Osteoblast (primary cell): ENCODE data around the gene HMG20B. TPM values are rescaled to one million over a fixed set of nuclear protein-coding genes. Genes with fewer than 3 reads are reported as not detected.

Experiments used
- DNase-seq: peaks from one replicate; pipeline ENCODE4 v3.0.0; 2011; ENCODE audit warnings: low spot score, mixed read lengths; ENCODE audit not compliant: insufficient read length; ENCODE audit errors: missing footprints
- H2AFZ ChIP-seq: 2 replicates; pipeline ENCODE4 v1.6.0; 2011; ENCODE audit warnings: mild to moderate bottlenecking, low read length
- H3K27ac ChIP-seq: 2 replicates; pipeline ENCODE4 v1.5.1; 2011; ENCODE audit warnings: mild to moderate bottlenecking, low read depth, low read length, moderate library complexity
- H3K27me3 ChIP-seq: 2 replicates; pipeline ENCODE4 v1.6.0; 2012; ENCODE audit warnings: mild to moderate bottlenecking, control low read depth, inconsistent platforms, low read length, moderate library complexity; ENCODE audit not compliant: insufficient read depth
- H3K36me3 ChIP-seq: 2 replicates; pipeline ENCODE4 v1.5.1; 2011; ENCODE audit warnings: mild to moderate bottlenecking, low read length, control low read depth, moderate library complexity; ENCODE audit not compliant: insufficient read depth
- H3K4me1 ChIP-seq: 2 replicates; pipeline ENCODE4 v1.5.1; 2011; ENCODE audit warnings: mild to moderate bottlenecking, low read length, control low read depth, moderate library complexity; ENCODE audit not compliant: insufficient read depth
- H3K4me2 ChIP-seq: 2 replicates; pipeline ENCODE4 v1.6.0; 2011; ENCODE audit warnings: mild to moderate bottlenecking, low read length; ENCODE audit not compliant: insufficient read depth
- H3K4me3 ChIP-seq: fragments of 200-600 bp; sonication (generic); 3 replicates; pipeline ENCODE4 v1.5.1; 2012; ENCODE audit warnings: mild to moderate bottlenecking, low read length, inconsistent platforms; ENCODE audit not compliant: insufficient read depth
- H3K79me2 ChIP-seq: 2 replicates; pipeline ENCODE4 v1.6.0; 2012; ENCODE audit warnings: mild to moderate bottlenecking, low read length, control low read depth, inconsistent platforms; ENCODE audit not compliant: insufficient read depth
- H3K9me3 ChIP-seq: 2 replicates; pipeline ENCODE4 v1.5.1; 2011; ENCODE audit warnings: low read depth, low read length, control low read depth
- H4K20me1 ChIP-seq: 2 replicates; pipeline ENCODE4 v1.6.0; 2012; ENCODE audit warnings: mild to moderate bottlenecking, low read length, control low read depth; ENCODE audit not compliant: insufficient read depth
- CTCF ChIP-seq: IDR thresholded peaks from 2 replicates; pipeline ENCODE4 v1.5.1; 2011; ENCODE audit warnings: mild to moderate bottlenecking, low read depth, low read length, moderate library complexity; ENCODE audit errors: extremely low read depth
- total RNA-seq: library from RNA; depleted of rRNA; stranded (reverse); fragments of >200 nt; gene quantifications from 2 replicates; pipeline ENCODE4 v1.2.3, GENCODE V29; 2012

Gene HMG20B
- total RNA-seq, 1 donor = 65.9 TPM

GRCh38 chr19:3612901-3613741, 40.4 kb downstream of the HMG20B start:
- no peak for DNase-seq
- H3K9me3 ChIP-seq = no peaks in the 10 kb centered on the region
- no peaks in the 10 kb centered on the region for H3K4me1 ChIP-seq
- no peak overlapping the region for H2AFZ ChIP-seq
- no peak overlapping the region for H3K27ac ChIP-seq
- H3K27me3 ChIP-seq = no peaks in the 10 kb centered on the region
- no peak overlapping the region for H3K4me2 ChIP-seq
- no peak overlapping the region for H3K4me3 ChIP-seq
- H4K20me1 ChIP-seq = peaks cover 5% of the 10 kb centered on the region
- peaks cover 13% of the 10 kb centered on the region for H3K36me3 ChIP-seq
- TF ChIP-seq CTCF = no peak
- H3K79me2 ChIP-seq = no peaks in the 10 kb centered on the region

DNA sequence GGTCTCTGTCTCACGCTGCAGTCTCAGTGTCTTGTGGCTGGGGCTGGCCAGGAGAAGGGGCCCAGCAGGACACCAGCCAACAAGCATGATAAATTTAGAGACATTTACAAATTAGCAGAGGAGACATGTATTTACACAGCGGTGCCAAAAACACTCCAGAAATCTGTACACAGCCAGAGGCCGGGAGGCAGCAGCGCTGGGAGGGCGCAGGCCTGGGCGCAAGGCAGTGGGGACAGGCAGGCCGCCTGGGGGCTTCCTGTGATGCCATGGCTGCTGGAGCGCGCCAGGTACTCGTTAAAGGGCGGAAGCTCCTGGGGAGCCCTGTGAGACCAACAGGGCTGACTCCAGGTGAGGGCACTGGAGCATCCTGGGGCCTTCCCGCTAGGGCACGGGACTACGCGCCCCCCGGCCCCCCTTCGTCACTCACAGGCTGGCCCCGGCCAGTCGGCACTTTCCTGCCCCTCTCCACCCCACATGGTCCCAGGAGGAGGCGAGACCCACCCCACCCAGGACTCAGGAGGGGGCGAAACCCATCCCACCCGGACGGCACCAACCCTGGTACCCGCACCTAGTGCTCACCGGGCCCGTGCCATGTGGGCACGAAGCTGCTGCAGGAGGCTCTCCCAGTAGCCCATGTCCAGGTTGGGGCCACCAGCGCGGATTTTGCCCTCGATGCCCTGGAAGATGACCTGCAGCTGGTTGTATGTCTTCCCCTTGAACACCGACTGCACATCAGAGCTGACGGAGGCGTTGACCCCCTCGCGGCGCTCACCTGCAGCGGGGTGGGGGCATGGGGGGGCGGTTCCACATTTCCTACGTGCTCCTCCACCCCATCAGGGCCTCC, 41.3 kb downstream of the HMG20B start:
- peaks cover 13% of the 10 kb centered on the region for H3K36me3 ChIP-seq
- no peak overlapping the region for H2AFZ ChIP-seq
- H3K4me3 ChIP-seq = no peak overlapping the region
- H3K79me2 ChIP-seq = no peaks in the 10 kb centered on the region
- no peak overlapping the region for H3K4me2 ChIP-seq
- peaks cover 7% of the 10 kb centered on the region for H4K20me1 ChIP-seq
- no peak overlapping the region for H3K27ac ChIP-seq
- H3K9me3 ChIP-seq = no peaks in the 10 kb centered on the region
- DNase-seq = no peak
- H3K4me1 ChIP-seq = no peaks in the 10 kb centered on the region
- no peak for TF ChIP-seq CTCF
- H3K27me3 ChIP-seq = no peaks in the 10 kb centered on the region

DNA sequence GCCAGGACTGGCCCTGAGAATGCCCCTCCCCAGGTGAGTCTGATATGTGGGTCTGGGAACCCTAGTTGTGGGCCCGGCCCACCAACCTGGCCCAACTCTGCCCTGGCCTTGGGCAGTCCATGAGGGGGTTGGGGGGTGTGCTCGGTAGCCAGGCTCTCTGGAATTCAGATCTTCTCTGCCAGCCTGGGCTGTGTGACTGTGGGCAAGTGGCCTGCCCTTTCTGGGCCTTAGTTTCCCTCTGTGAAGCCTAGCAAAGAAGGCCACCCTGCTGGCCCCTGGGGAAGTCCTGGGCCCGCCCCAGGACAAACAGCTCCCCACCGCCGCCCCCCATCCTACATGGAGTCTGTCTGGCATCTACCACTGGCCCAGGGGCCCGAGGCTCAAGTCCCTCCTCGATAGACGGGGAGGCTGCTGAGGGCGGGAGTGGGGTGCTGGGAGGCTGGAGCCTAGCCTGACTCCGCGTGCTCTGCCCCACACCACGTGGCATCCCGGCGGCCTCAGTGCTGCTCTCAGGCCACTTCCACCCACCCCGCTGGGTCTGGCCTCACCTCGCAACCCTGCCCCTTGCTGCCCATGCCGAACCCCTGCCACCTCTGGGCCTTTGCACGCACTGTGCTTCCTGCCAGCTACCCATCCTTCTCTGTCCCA, 42.2 kb downstream of the HMG20B start:
- Histone ChIP-seq H3K79me2 (no peaks in the 10 kb centered on the region), H3K4me1 (no peaks in the 10 kb centered on the region), H3K27me3 (no peaks in the 10 kb centered on the region), H3K4me2 (no peak overlapping the region), H3K36me3 (peaks cover 13% of the 10 kb centered on the region), H3K27ac (no peak overlapping the region), H3K4me3 (no peak overlapping the region), H4K20me1 (peaks cover 7% of the 10 kb centered on the region), H2AFZ (no peak overlapping the region), H3K9me3 (no peaks in the 10 kb centered on the region)
- TF ChIP-seq CTCF = no peak
- DNase-seq = no peak
